GM23338 (cell line): ENCODE results near the gene SNX32. TPM values are rescaled to one million over a fixed set of nuclear protein-coding genes. Genes with fewer than 3 reads are reported as not detected.

Experiments
- ATAC-seq: fragments of 200-7000 bp; cut with Tn5 transposase; 3 replicates; pipeline ENCODE4 v1.9.1; 2020
- DNase-seq: peaks from one replicate; pipeline ENCODE4 v3.0.0-alpha.2; 2015; ENCODE audit warnings: low spot score
- H2AFZ ChIP-seq: fragments of 200-600 bp; sonication (generic); 2 replicates; pipeline ENCODE4 v1.8.0; 2016; ENCODE audit warnings: antibody characterized with exemption, mild to moderate bottlenecking, moderate library complexity
- H3F3A ChIP-seq: fragments of 200-600 bp; sonication (generic); replicated peaks from 2 replicates; pipeline ENCODE4 v1.8.0; 2017; ENCODE audit warnings: antibody characterized with exemption, mixed run types, low read depth
- H3K27ac ChIP-seq: fragments of 200-600 bp; sonication (generic); 2 replicates; pipeline ENCODE4 v1.6.1; 2016; ENCODE audit warnings: low read depth
- H3K27me3 ChIP-seq: fragments of 200-600 bp; sonication (generic); 2 replicates; pipeline ENCODE4 v1.8.0; 2016; ENCODE audit warnings: mild to moderate bottlenecking, mixed run types, moderate library complexity; ENCODE audit not compliant: insufficient read depth
- H3K36me3 ChIP-seq: fragments of 200-600 bp; sonication (generic); 2 replicates; pipeline ENCODE4 v1.8.0; 2016; ENCODE audit warnings: mild to moderate bottlenecking; ENCODE audit not compliant: insufficient read depth
- H3K4me1 ChIP-seq: fragments of 200-600 bp; sonication (generic); 2 replicates; pipeline ENCODE4 v1.8.0; 2016; ENCODE audit warnings: mild to moderate bottlenecking, moderate library complexity; ENCODE audit not compliant: insufficient read depth
- H3K4me2 ChIP-seq: fragments of 200-600 bp; sonication (generic); 2 replicates; pipeline ENCODE4 v1.7.1; 2017; ENCODE audit warnings: mixed run types
- H3K4me3 ChIP-seq: fragments of 200-600 bp; sonication (generic); 2 replicates; pipeline ENCODE4 v1.6.1; 2016; ENCODE audit warnings: mixed run types
- H3K79me2 ChIP-seq: fragments of 200-600 bp; sonication (generic); replicated peaks from 2 replicates; pipeline ENCODE4 v1.8.0; 2017; ENCODE audit warnings: mild to moderate bottlenecking; ENCODE audit not compliant: insufficient read depth
- H3K9me2 ChIP-seq: fragments of 200-600 bp; sonication (generic); 2 replicates; pipeline ENCODE4 v1.8.0; 2017; ENCODE audit not compliant: insufficient read depth
- H4K20me1 ChIP-seq: fragments of 200-600 bp; sonication (generic); replicated peaks from 2 replicates; pipeline ENCODE4 v1.8.0; 2017; ENCODE audit warnings: mild to moderate bottlenecking; ENCODE audit not compliant: insufficient read depth
- H3K27ac Mint-ChIP-seq: 2 replicates; pipeline ENCODE4 v1.8.0; 2020; ENCODE audit warnings: inconsistent platforms, mild to moderate bottlenecking, moderate library complexity, mixed read lengths
- H3K27me3 Mint-ChIP-seq: 3 replicates; pipeline ENCODE4 v1.8.0; 2022; ENCODE audit warnings: low read depth, mild to moderate bottlenecking, moderate library complexity, mixed read lengths, inconsistent platforms; ENCODE audit not compliant: insufficient read depth, poor library complexity
- H3K36me3 Mint-ChIP-seq: 3 replicates; pipeline ENCODE4 v1.8.0; 2021; ENCODE audit warnings: low read depth, mild to moderate bottlenecking, inconsistent platforms, moderate library complexity, mixed read lengths
- H3K4me1 Mint-ChIP-seq: 3 replicates; pipeline ENCODE4 v1.8.0; 2020; ENCODE audit warnings: mild to moderate bottlenecking, inconsistent platforms, mixed read lengths
- H3K4me3 Mint-ChIP-seq: 3 replicates; pipeline ENCODE4 v1.8.0; 2021; ENCODE audit warnings: moderate library complexity, mild to moderate bottlenecking, inconsistent platforms, mixed read lengths
- H3K9me3 Mint-ChIP-seq: 3 replicates; pipeline ENCODE4 v1.8.0; 2020; ENCODE audit warnings: moderate library complexity, mild to moderate bottlenecking, inconsistent platforms, mixed read lengths
- CREB1 ChIP-seq: fragments of 250-450 bp; sonication (Bioruptor Pico); IDR thresholded peaks from 2 replicates; pipeline ENCODE4 v1.5.0; 2020; ENCODE audit warnings: low read depth, mild to moderate bottlenecking, moderate library complexity
- EZH2 ChIP-seq: fragments of 200-600 bp; sonication (generic); IDR thresholded peaks from one replicate; pipeline ENCODE4 v1.8.0; 2017; ENCODE audit warnings: antibody characterized with exemption, mild to moderate bottlenecking, low read depth; ENCODE audit not compliant: unreplicated experiment
- EZH2phosphoT487 ChIP-seq: fragments of 200-600 bp; sonication (generic); IDR thresholded peaks from one replicate; pipeline ENCODE4 v1.8.1; 2018; ENCODE audit warnings: antibody characterized with exemption; ENCODE audit not compliant: unreplicated experiment
- JUNB ChIP-seq: IDR thresholded peaks from one replicate; pipeline ENCODE4 v1.6.1; 2016; ENCODE audit warnings: antibody characterized with exemption; ENCODE audit not compliant: unreplicated experiment
- NANOG ChIP-seq: IDR thresholded peaks from 2 replicates; pipeline ENCODE4 v1.6.1; 2016; ENCODE audit warnings: antibody characterized with exemption, borderline replicate concordance
- POLR2AphosphoS5 ChIP-seq: IDR thresholded peaks from 2 replicates; pipeline ENCODE4 v1.6.1; 2016; ENCODE audit warnings: antibody characterized with exemption, low read depth
- STAT1 ChIP-seq: IDR thresholded peaks from one replicate; pipeline ENCODE4 v1.6.1; 2016; ENCODE audit warnings: antibody characterized with exemption; ENCODE audit not compliant: unreplicated experiment
- ZNF114 ChIP-seq: fragments of 250-450 bp; sonication (Bioruptor Pico); IDR thresholded peaks from 2 replicates; pipeline ENCODE4 v1.5.0; 2020; ENCODE audit warnings: mild to moderate bottlenecking, moderate library complexity
- ZNF331 ChIP-seq: fragments of 250-450 bp; sonication (Bioruptor Pico); IDR thresholded peaks from 2 replicates; pipeline ENCODE4 v1.5.0; 2020; ENCODE audit warnings: low read depth, mild to moderate bottlenecking, moderate library complexity
- polyA plus RNA-seq: library from polyadenylated mRNA; unstranded; fragments of >200 nt; fragmentation: Nextera tagmentation; extraction: Ambion mirVana; gene quantifications from 2 replicates; pipeline ENCODE4 v1.2.1, GENCODE V29; 2016
- total RNA-seq: library from RNA; depleted of rRNA; stranded (reverse); fragments of >200 nt; shearing (Covaris generic); gene quantifications from 2 replicates; pipeline ENCODE4 v1.2.3, GENCODE V29; 2014
- TF ChIP-seq, protein P1 (sequence below): IDR thresholded peaks from 2 replicates; pipeline ENCODE4 v1.6.1; 2016; ENCODE audit warnings: antibody characterized with exemption
- TF ChIP-seq, protein P2 (sequence below): fragments of 250-450 bp; sonication (Bioruptor Pico); IDR thresholded peaks from 2 replicates; pipeline ENCODE4 v1.5.0; 2020; ENCODE audit warnings: mild to moderate bottlenecking, moderate library complexity
- TF ChIP-seq, protein P3 (sequence below): IDR thresholded peaks from one replicate; pipeline ENCODE4 v1.6.1; 2018; ENCODE audit warnings: antibody characterized with exemption; ENCODE audit not compliant: unreplicated experiment
- TF ChIP-seq, protein P4 (sequence below), 2 experiments: fragments of 200-600 bp in 1 of 2; sonication (generic) in 1 of 2; conservative IDR thresholded peaks; 2 replicates each; pipeline versions ENCODE4 v1.5.1 to v1.6.1; 2016 to 2017; ENCODE audit warnings: antibody characterized with exemption in 2 of 2, low read depth in 2 of 2, mild to moderate bottlenecking in 2 of 2, moderate library complexity in 1 of 2

SNX32 gene
- total and polyA plus RNA-seq, 2 experiments from 2014 or later = 0.49 to 1.2 TPM

DNA sequence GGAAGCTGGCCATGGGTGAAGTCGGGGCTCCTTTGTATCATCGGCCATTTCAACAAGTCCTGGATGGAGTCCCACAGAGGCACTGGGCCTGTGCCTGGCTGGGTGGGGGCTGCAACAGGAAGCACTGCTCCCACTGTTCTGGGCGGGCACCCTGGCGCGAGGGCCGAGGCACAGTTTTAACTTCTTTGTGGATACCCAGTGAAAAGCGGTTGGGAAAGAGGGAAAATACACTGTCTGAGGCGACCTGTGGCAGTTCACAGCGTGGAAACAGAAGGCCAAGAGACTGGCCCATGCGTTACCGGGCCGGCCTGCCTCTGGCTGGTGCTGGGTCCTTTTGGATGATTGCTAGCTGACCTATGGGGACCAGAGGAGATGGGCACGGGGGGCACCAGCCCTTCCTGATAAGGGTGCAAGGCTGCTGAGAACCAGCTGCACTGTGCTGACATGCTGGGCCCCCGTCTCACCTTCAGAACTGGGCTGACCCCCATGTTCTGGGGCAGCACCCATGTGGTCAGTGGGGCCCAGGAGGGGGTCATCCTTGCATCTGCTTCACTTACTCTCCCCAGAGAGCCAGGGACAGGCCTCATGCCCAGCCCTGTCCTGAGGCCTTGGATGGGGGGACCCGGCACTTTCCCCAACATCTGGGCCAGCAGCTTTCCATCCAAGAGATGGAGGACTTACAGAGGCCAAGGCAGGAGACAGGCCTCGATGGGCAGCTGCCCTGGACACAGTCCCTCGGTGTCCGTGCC lies 42.7 kb upstream of the SNX32 start:
- no peaks in the 10 kb centered on the region for H4K20me1 ChIP-seq
- TF ChIP-seq CREB1 (CRISPR knock-in tag) (no peak), STAT1 (no peak), ZNF331 (CRISPR knock-in tag) (no peak), JUNB (no peak), EZH2phosphoT487 (no peak), POLR2AphosphoS5 (no peak), EZH2 (no peak), NANOG (no peak), ZNF114 (no peak)
- TF ChIP-seq, protein P1, sequence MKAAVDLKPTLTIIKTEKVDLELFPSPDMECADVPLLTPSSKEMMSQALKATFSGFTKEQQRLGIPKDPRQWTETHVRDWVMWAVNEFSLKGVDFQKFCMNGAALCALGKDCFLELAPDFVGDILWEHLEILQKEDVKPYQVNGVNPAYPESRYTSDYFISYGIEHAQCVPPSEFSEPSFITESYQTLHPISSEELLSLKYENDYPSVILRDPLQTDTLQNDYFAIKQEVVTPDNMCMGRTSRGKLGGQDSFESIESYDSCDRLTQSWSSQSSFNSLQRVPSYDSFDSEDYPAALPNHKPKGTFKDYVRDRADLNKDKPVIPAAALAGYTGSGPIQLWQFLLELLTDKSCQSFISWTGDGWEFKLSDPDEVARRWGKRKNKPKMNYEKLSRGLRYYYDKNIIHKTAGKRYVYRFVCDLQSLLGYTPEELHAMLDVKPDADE = no peak
- TF ChIP-seq, protein P2, sequence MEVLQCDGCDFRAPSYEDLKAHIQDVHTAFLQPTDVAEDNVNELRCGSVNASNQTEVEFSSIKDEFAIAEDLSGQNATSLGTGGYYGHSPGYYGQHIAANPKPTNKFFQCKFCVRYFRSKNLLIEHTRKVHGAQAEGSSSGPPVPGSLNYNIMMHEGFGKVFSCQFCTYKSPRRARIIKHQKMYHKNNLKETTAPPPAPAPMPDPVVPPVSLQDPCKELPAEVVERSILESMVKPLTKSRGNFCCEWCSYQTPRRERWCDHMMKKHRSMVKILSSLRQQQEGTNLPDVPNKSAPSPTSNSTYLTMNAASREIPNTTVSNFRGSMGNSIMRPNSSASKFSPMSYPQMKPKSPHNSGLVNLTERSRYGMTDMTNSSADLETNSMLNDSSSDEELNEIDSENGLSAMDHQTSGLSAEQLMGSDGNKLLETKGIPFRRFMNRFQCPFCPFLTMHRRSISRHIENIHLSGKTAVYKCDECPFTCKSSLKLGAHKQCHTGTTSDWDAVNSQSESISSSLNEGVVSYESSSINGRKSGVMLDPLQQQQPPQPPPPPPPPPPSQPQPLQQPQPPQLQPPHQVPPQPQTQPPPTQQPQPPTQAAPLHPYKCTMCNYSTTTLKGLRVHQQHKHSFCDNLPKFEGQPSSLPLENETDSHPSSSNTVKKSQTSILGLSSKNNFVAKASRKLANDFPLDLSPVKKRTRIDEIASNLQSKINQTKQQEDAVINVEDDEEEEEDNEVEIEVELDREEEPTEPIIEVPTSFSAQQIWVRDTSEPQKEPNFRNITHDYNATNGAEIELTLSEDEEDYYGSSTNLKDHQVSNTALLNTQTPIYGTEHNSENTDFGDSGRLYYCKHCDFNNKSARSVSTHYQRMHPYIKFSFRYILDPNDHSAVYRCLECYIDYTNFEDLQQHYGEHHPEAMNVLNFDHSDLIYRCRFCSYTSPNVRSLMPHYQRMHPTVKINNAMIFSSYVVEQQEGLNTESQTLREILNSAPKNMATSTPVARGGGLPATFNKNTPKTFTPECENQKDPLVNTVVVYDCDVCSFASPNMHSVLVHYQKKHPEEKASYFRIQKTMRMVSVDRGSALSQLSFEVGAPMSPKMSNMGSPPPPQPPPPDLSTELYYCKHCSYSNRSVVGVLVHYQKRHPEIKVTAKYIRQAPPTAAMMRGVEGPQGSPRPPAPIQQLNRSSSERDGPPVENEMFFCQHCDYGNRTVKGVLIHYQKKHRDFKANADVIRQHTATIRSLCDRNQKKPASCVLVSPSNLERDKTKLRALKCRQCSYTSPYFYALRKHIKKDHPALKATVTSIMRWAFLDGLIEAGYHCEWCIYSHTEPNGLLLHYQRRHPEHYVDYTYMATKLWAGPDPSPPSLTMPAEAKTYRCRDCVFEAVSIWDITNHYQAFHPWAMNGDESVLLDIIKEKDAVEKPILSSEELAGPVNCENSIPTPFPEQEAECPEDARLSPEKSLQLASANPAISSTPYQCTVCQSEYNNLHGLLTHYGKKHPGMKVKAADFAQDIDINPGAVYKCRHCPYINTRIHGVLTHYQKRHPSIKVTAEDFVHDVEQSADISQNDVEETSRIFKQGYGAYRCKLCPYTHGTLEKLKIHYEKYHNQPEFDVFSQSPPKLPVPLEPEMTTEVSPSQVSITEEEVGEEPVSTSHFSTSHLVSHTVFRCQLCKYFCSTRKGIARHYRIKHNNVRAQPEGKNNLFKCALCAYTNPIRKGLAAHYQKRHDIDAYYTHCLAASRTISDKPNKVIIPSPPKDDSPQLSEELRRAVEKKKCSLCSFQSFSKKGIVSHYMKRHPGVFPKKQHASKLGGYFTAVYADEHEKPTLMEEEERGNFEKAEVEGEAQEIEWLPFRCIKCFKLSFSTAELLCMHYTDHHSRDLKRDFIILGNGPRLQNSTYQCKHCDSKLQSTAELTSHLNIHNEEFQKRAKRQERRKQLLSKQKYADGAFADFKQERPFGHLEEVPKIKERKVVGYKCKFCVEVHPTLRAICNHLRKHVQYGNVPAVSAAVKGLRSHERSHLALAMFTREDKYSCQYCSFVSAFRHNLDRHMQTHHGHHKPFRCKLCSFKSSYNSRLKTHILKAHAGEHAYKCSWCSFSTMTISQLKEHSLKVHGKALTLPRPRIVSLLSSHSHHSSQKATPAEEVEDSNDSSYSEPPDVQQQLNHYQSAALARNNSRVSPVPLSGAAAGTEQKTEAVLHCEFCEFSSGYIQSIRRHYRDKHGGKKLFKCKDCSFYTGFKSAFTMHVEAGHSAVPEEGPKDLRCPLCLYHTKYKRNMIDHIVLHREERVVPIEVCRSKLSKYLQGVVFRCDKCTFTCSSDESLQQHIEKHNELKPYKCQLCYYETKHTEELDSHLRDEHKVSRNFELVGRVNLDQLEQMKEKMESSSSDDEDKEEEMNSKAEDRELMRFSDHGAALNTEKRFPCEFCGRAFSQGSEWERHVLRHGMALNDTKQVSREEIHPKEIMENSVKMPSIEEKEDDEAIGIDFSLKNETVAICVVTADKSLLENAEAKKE (CRISPR knock-in tag) = no peak
- TF ChIP-seq, protein P3, sequence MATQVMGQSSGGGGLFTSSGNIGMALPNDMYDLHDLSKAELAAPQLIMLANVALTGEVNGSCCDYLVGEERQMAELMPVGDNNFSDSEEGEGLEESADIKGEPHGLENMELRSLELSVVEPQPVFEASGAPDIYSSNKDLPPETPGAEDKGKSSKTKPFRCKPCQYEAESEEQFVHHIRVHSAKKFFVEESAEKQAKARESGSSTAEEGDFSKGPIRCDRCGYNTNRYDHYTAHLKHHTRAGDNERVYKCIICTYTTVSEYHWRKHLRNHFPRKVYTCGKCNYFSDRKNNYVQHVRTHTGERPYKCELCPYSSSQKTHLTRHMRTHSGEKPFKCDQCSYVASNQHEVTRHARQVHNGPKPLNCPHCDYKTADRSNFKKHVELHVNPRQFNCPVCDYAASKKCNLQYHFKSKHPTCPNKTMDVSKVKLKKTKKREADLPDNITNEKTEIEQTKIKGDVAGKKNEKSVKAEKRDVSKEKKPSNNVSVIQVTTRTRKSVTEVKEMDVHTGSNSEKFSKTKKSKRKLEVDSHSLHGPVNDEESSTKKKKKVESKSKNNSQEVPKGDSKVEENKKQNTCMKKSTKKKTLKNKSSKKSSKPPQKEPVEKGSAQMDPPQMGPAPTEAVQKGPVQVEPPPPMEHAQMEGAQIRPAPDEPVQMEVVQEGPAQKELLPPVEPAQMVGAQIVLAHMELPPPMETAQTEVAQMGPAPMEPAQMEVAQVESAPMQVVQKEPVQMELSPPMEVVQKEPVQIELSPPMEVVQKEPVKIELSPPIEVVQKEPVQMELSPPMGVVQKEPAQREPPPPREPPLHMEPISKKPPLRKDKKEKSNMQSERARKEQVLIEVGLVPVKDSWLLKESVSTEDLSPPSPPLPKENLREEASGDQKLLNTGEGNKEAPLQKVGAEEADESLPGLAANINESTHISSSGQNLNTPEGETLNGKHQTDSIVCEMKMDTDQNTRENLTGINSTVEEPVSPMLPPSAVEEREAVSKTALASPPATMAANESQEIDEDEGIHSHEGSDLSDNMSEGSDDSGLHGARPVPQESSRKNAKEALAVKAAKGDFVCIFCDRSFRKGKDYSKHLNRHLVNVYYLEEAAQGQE = no peak
- TF ChIP-seq, protein P4, sequence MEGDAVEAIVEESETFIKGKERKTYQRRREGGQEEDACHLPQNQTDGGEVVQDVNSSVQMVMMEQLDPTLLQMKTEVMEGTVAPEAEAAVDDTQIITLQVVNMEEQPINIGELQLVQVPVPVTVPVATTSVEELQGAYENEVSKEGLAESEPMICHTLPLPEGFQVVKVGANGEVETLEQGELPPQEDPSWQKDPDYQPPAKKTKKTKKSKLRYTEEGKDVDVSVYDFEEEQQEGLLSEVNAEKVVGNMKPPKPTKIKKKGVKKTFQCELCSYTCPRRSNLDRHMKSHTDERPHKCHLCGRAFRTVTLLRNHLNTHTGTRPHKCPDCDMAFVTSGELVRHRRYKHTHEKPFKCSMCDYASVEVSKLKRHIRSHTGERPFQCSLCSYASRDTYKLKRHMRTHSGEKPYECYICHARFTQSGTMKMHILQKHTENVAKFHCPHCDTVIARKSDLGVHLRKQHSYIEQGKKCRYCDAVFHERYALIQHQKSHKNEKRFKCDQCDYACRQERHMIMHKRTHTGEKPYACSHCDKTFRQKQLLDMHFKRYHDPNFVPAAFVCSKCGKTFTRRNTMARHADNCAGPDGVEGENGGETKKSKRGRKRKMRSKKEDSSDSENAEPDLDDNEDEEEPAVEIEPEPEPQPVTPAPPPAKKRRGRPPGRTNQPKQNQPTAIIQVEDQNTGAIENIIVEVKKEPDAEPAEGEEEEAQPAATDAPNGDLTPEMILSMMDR (conservative IDR thresholded peaks at IDR 0.05; ENCODE audit: low read depth in 2 of 2) = no peak
- no peaks in the 10 kb centered on the region for H3F3A ChIP-seq
- H3K4me3 ChIP-seq = no peak overlapping the region
- H3K27ac ChIP-seq = no peak overlapping the region
- no peaks in the 10 kb centered on the region; the same call in 1 of the 2 replicates for H3K79me2 ChIP-seq
- H3K27ac Mint-ChIP-seq = no peak overlapping the region
- ATAC-seq = no peak
- H3K4me1 Mint-ChIP-seq = peaks cover 32% of the 10 kb centered on the region
- H3K4me2 ChIP-seq = no peak overlapping the region
- peaks cover 23% of the 10 kb centered on the region for H3K4me1 ChIP-seq
- H2AFZ ChIP-seq = no peak overlapping the region
- no peaks in the 10 kb centered on the region for H3K9me3 Mint-ChIP-seq
- peaks cover 29% of the 10 kb centered on the region for H3K27me3 Mint-ChIP-seq
- H3K36me3 ChIP-seq = no peaks in the 10 kb centered on the region
- H3K36me3 Mint-ChIP-seq = no peaks in the 10 kb centered on the region
- no peak for DNase-seq
- peaks cover 28% of the 10 kb centered on the region for H3K27me3 ChIP-seq
- H3K4me3 Mint-ChIP-seq = no peak overlapping the region
- 0 out of 2 replicates have a peak, but pooled peaks cover 2% of the 10 kb centered on the region for H3K9me2 ChIP-seq
